Fibroblast of skin of back (primary cell): ENCODE measurements around the gene CACNA1A.
"Not testable (repeated sequence)": the region's sequence is repeated elsewhere in the genome, so short reads cannot be mapped to it uniquely, and the experiment has no call there.

Experiments used
- DNase-seq: peaks from one replicate; pipeline ENCODE4 v3.0.0-alpha.2; 2013

Gene CACNA1A

GRCh38 chr19:13363954-13364353 is 142.3 kb downstream of the CACNA1A start:
- no peak for DNase-seq

- no peak for DNase-seq
Observed at GRCh38 chr19:13363245-13363644, 143.0 kb downstream of the CACNA1A start.

GRCh38 chr19:13362668-13363067 is 143.6 kb downstream of the CACNA1A start:
- no peak for DNase-seq

DNA sequence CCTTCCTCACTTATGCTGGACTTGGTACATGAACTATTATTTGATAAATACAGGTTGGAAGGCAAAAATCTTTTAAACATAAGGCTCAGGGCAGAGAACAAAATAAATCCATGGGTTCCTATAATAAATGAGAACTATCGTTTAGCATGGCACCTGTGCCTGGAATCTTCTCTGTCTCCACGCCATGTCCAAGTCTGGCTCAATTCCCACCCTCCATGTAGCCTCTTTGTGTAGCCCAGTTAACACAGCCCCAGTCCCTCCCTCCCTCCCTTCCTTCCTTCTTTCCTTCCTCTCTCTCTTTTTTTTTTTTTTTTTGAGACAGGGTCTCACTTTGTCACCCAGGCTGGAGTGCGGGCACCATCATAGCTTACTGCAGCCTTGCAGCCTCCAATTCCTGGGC is 144.6 kb downstream of the CACNA1A start:
- DNase-seq, result not testable (repeated sequence)

GRCh38 chr19:13356686-13357280 is 149.5 kb downstream of the CACNA1A start:
- DNase-seq, result no peak

- no peak for DNase-seq
Observed at GRCh38 chr19:13356185-13356584, 150.1 kb downstream of the CACNA1A start.

- DNase-seq, result no peak
Observed at GRCh38 chr19:13355356-13355755, 150.9 kb downstream of the CACNA1A start.

- no peak for DNase-seq
Observed at GRCh38 chr19:13353625-13354024, 152.7 kb downstream of the CACNA1A start.

GRCh38 chr19:13350759-13351158 is 155.5 kb downstream of the CACNA1A start:
- DNase-seq, result no peak

- no peak for DNase-seq
Observed at GRCh38 chr19:13350072-13350471, 156.2 kb downstream of the CACNA1A start.

DNA sequence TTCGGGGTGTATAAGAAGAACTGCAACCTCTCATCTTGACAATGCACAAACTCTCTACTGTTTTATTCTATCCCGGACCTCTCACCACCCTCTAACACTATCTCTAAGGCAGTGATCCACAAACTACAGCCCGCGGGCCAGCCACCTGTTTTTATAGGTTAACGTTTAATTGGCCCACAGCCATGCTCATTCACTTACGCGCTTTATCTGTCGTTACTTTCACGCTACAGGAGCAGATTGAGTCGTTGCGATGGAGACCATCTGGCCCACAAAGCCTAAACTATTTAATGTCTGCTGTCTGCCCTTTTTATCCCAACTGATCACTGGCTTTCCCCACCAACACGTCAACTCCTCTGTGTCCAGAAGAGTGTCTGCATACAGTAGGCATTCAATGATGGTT is 158.9 kb downstream of the CACNA1A start:
- DNase-seq, result no peak

DNA sequence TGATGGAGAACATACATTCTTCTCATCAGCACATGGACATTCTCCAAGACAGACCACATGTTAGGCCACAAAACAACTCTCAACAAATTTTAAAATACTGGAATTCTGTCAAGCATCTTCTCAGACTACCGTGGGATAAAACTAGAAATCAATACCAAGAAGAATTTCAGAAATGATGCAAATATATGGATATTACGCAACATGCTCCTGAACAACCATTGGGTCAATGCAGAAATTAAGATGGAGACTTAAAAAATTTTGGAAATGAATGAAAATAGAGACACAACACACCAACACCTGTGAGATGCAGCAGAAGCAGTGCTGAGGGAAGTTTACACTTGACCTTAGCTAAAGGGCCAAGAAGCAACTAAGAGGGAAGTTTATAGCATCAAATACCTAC is 162.8 kb downstream of the CACNA1A start:
- no peak for DNase-seq

- no peak for DNase-seq
Observed at GRCh38 chr19:13342672-13343071, 163.6 kb downstream of the CACNA1A start.

GRCh38 chr19:13339869-13340268 is 166.4 kb downstream of the CACNA1A start:
- DNase-seq, result no peak

GRCh38 chr19:13337181-13337580 is 169.1 kb downstream of the CACNA1A start:
- no peak for DNase-seq

GRCh38 chr19:13334801-13335481 is 171.3 kb downstream of the CACNA1A start:
- DNase-seq, result no peak

DNA sequence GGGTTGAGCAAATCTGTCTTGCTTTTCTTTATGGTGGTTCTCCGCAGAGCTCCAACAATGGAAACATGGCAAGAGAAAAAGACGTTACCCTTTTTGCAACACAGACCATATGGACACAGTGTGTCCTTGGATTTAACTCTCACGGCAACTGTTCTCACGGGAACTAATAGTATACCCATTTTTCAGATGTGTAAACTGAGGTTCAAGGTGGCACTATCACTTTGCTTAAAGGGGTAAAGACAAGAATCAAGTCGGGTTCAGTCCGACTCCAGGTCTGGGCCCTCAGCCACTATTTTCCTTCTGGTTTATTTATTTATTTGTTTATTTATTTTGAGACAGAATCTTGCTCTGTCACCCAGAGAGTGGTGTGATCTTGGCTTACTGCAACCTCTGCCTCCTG is 176.0 kb downstream of the CACNA1A start:
- no peak for DNase-seq

DNA sequence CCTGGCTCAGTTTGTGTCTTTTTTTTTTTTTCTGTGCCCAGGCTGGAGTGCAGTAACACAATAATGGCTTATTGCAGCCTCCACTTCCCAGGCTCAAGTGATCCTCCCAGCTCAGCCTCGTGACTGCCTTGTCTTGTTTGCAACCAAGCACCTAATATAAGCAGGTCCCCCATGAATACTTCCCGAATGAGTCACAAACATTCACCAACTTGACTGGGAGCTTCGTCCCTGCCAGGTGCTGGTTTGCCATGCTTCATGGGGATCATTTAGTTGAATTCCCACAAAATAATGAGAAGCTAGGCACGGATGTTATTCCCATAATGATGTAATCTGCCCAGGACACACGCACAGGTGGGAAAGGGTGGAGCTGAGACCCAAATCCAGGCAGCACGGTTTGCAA is 176.5 kb downstream of the CACNA1A start:
- no peak for DNase-seq

GRCh38 chr19:13328241-13328640 is 178.0 kb downstream of the CACNA1A start:
- DNase-seq, result no peak

DNA sequence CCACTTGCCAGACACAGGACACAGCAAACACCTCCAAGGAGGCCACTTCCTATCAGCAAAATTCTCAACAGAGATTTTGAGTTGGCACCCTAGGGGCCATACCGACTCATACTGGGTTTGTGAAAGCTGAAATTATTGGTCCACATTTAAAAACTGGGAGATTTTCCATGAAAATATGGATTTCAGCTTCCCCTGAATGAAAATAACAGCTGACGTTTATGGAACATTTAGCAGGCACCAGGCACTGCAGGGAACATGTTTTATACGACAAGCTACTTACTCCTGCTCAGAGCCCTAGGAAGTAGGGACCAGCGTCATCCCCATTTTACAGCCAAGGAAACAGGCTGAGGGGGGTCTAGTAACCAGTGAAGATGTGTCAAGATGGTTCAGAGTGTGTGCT is 186.8 kb downstream of the CACNA1A start:
- DNase-seq, result no peak

DNA sequence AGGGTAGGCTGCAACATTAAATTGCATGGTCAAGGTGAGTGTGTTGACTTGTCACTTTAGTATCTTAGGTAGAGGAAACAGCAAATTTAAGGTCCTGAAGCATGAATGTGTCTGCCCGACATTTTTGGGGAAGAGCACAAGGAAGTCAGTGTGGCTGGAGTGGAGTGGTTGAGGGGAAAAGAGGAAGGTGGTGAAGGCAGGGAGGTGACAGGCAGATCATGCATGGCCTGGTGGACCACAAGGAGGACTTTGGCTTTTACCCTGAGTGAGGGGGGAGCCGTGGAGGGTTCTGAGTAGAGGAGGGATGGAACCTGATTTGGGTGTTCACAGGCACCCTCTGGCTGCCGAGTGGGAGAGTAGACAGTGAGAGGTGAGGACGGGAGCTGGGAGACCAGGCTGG is 188.1 kb downstream of the CACNA1A start:
- no peak for DNase-seq

- DNase-seq, result no peak
Observed at GRCh38 chr19:13315495-13315894, 190.8 kb downstream of the CACNA1A start.

DNA sequence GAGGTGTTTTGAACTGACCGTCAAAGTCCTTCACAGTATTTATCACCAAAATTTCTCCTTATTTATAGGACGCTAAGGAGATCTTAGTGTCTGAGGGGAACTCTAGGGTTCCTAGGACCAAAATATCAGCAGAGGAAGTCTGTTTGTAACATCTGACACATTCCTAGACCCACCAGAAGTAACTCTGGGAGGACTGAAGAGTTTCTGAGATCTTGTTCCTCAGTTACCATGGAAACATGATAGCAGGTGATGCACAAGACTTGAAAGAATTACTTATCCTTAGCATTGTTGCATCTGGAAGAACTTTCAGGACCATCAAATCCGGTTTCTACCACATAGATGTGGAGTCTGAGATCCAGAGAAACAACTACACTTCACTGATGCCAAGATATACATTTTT is 191.5 kb downstream of the CACNA1A start:
- DNase-seq, result no peak

GRCh38 chr19:13313875-13314274 is 192.4 kb downstream of the CACNA1A start:
- DNase-seq, result no peak

- DNase-seq, result no peak
Observed at GRCh38 chr19:13309864-13310263, 196.4 kb downstream of the CACNA1A start.
